ENCODE results near the gene UBR7.

The UBR7 gene

DNA sequence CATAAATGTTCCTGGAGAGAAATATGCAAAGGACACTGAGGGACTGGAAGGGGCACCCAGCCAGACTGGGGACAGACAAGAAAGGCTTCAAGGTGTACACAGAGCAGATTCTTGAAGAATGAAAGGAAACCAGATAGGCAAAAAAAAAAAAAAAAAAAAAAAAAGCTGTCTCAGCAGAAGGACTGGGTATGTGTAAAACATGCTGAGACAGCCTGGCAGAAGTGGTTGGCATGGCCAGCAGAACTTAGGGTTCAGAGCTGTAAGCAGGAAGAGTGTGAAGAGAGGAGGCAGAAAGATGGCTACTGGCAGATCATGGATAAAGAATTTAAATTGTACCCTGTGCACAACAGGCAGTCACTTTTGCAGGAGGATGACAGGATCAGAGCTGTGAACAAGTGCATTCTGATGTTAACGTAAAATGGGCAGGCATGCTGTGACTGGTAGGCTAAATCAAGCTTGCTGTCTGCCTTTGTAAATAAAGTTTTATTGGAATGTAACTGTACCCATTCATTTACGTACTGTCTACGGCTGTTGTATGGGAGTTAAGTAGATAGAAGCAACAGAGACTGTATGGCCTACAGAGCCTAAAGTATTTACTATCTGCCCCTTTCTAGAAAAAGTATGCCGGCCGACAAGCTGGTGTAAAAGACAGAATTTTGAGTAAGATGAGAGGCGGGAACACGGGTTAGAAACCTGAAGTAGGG, 42.2 kb downstream of the UBR7 start:
- DNase-seq (ENCODE audit: low read depth in 2 of 2), result no peak

DNA sequence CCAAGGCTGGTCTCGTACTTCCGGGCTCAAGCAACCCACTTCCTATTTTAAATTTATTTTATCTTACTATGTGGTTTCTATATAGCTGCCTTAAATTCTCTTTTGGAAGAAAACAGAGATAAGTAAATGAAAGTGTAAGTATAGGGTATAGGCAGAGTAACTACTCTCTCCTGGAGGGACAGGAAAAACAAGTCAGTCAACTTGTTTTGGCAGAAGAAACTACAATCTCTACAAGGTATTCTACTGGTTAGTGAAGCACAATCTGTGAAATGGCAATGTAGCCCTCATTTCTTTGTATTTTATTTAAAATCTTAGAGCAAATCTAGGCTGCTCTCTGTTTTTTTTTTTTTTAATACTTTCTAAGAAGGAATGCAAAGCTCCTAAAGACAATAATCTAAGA, 55.4 kb downstream of the UBR7 start:
- DNase-seq (ENCODE audit: low read depth in 2 of 2), result no peak

DNA sequence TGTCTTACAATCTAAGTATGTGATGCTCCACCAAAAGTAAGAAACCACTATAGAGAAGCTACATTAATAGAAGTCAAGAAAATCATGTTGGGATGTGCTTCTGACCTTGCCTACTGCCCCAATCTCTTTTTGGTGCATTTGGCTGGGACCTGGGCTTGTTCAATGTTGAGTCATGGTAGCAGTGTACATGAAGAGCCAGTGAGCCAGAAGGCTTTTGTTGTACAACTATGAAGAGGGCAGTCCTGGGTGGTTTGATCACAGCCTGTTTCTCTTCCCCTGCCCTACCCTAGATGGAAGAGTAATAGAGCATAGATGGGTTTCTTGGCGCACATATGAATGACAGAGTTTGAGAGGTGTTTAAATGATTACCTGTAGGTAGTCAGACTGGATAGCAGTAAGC, 56.4 kb downstream of the UBR7 start:
- no peak for DNase-seq (ENCODE audit: low read depth in 2 of 2)

DNA sequence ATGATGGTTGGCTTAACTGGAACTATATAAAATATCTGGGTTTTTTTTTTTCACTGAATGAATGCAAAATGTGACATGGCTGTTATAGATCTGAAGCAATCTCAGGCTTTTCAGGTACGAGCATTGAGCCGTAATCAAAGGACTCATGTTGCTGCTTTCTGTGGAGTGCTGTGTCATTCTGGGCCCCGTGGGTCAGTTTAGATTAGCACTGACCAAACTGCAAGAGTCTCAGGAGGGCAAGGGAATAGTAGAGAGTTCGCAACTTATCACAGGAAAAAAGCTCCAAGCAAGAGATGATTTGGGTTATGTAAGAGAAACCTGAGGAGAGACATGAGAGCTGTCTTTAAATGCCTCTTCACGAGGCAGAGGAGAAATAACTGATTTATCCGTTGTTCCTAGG, 59.1 kb downstream of the UBR7 start:
- DNase-seq (ENCODE audit: low read depth in 2 of 2), result no peak

DNA sequence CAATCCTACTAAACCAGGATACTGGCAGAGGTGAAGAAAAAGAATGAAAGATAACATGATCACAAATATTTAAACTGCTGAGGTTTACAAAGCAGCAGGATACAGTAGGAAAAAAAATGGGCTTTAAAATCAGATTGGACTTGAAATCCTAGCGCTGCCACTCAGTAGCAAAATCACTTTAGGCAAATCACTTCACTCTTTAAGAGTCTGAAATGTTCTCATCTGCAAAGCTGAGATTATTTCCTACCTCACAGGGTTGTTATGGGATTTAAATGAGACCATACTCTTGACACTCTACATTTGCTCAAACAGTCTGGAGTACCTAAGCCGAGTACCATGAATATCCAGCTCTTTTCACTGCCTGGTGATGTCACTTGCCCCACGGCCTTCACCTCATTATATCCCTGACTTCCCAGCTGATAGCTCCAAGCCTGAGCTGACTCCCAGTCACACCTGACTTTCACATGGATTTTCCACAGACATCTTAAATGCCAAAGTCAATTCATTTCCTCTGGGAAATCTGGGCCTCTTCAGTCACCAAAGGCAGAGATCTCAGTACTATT, 60.2 kb downstream of the UBR7 start:
- DNase-seq (ENCODE audit: low read depth in 2 of 2), result no peak

DNA sequence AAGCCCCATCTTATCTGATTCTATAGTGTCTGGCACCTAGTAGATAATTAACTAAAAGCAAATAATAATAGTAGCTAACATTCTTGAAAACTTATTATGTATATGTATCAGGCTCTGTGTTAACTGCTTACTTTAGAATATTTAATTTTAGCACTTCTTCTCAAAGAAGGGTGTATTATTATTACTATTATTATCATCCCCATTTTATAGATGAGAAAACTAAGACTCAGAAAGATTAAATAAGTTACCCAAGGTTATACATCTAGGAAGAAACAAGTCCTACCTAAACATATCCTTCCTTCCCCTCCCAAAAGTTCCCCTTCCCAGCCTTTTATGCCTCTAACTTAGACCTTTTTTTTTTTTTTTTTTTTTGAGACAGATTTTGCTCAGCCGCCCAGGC, 61.4 kb downstream of the UBR7 start:
- DNase-seq (ENCODE audit: low read depth in 2 of 2), result no peak

DNA sequence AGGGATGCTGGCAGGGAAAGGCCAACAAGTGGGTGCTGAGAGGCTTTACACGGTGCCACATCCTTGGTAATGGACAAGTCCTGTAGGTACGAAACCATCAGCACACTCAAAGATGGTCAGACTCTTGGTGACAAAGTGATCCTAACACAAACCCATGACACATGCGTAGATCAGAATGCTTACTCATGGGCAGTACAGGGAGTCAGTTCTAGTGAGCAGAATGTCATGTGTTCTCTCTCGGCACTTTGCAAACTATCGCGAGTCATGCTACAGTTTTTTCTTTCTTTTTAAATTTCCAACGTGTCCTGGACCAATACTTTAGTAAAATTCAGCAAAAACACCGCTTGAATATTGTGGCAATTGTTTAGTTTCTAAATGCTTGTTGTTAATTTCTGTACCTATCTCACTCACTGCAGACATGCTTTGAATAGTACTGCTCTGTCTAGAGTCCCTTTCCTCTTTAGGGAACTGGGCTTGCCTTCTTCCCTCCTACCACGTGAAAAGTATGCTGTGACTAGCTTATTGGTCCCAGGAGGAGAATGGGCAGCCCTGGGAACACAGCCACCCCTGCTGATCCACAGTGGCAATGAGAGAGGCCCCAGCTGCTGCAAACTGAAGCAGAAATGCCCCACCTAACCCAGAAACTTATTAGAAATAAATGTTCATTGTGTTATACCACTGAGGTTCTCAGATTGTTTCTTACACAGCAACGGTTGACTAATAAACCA, 62.4 kb downstream of the UBR7 start:
- DNase-seq (ENCODE audit: low read depth in 2 of 2), result no peak

DNA sequence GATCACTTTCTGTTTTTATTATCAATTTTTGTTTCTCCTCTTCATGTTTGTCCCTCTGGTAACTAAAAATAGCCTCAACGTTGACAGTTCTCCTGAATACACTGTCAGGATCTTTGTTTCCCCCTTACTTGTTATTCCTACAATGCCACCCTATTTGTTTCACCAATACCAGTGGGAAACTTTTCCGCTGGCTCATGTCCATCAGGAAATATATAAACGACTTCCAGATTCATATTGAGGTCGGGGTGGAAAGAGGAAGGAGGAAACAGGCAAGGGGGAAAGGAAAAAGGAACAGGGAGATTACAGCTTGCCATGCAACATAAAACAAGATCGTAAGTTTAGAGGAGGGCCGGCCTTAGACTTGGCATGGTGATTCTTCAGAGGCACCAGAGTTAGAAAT, 64.1 kb downstream of the UBR7 start:
- DNase-seq (ENCODE audit: low read depth in 2 of 2), result no peak

DNA sequence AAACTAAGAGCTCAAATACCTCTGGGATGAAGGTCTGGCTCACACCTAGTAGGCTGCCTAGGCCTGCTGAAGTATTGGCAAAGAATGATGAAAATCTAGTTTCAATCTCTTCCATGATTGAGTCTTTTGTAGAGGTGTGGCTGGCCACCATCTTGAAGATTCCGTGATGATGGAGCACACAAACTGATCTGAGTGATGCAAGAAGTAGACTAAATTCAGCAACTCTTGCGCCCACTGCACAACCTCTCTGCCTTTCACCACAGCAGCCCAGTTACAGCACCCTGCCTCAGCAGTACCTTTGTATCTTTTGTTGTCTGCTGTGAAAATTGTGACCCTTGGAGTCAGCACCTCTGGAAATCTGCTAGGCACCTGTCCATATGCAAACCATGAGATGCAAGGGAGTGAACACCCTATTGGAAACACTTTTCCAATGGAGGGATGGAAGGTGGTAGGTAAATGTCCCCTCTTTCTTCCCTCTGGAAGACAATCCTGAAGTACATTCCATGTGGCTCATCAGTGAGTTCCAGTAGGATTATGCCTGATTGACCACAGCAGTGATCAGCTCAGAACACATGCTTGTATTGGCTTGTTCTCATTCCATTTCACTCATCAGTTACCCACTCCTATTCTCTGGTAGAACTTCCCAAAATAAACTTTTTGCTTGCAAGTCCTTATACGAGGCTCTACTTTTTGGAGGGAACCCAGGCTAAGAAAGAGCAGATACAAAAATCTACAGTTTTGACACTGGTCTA, 67.2 kb downstream of the UBR7 start:
- DNase-seq (ENCODE audit: low read depth in 2 of 2), result no peak

DNA sequence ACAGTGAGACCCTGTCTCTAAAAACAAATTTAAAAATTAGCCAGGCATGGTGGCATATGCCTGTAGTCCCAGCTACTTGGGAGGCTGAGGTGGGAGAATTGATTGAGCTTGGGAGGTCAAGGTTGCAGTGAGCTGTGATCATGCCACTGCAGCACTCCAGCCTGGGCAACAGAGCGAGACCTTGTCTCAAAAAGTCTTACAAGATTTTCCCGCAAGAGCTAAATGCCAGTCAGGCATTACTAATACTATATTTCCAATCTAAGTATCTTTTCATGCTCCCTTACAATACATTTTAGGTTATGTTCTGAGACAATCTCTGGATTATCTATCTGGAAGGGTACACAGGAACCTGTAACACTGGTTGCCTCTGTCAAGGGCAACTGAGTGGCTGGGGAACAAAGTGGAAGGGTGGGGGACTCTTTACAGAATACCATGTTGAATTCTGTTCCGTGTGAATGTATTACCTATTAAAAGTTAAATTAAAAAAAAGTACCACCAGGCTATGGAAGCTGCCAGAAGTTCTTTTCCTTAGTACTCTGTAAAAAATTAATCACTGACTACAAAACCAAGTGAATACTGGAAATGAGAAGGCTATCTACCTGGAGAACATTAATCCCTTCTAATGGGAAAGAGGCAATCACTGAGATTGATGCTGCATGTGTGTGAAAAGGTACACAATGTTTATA, 69.1 kb downstream of the UBR7 start:
- DNase-seq (ENCODE audit: low read depth in 2 of 2), result no peak

Measured in stimulated activated CD8-positive, alpha-beta memory T cell treated with anti-CD3 and anti-CD28 coated beads, Interleukin-2, amount 100 ng/mL, for 48 hours (primary cell).